Measurements from ENCODE around the gene PDLIM5. TPM values are rescaled to one million over a fixed set of nuclear protein-coding genes. Genes with fewer than 3 reads are reported as not detected.
"Not testable (repeated sequence)": the region's sequence is repeated elsewhere in the genome, so short reads cannot be mapped to it uniquely, and the experiment has no call there.

The PDLIM5 gene
- total RNA-seq, 1 donor, result 124 TPM

DNA sequence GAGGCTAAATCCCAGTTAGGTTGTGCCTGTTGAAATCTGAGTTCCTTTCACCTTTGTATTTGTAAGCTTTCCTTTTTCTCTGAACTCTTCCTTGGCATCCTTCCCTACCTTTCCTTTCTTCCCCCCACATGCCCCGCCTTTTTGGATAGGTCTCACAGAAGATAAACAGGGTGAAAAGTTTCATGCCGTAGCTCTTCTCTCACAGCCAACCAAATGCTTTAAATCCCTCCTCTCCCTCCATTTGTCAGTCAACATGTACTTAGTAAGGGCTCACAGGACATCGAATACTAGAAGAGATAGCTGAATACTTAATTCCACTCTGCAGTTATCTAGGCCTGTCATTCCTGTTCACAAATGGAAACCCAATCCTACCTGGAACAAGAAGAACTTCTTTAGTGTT lies 198.9 kb downstream of the PDLIM5 start:
- TF ChIP-seq, protein P1, sequence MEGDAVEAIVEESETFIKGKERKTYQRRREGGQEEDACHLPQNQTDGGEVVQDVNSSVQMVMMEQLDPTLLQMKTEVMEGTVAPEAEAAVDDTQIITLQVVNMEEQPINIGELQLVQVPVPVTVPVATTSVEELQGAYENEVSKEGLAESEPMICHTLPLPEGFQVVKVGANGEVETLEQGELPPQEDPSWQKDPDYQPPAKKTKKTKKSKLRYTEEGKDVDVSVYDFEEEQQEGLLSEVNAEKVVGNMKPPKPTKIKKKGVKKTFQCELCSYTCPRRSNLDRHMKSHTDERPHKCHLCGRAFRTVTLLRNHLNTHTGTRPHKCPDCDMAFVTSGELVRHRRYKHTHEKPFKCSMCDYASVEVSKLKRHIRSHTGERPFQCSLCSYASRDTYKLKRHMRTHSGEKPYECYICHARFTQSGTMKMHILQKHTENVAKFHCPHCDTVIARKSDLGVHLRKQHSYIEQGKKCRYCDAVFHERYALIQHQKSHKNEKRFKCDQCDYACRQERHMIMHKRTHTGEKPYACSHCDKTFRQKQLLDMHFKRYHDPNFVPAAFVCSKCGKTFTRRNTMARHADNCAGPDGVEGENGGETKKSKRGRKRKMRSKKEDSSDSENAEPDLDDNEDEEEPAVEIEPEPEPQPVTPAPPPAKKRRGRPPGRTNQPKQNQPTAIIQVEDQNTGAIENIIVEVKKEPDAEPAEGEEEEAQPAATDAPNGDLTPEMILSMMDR (IDR thresholded peaks at IDR 0.05; ENCODE audit: insufficient read depth, low read length), result no peak
- DNase-seq (ENCODE audit: low read depth), result peak; percentile 10
- no peak overlapping the region for H3K4me3 ChIP-seq (ENCODE audit: low read depth, low read length)

DNA sequence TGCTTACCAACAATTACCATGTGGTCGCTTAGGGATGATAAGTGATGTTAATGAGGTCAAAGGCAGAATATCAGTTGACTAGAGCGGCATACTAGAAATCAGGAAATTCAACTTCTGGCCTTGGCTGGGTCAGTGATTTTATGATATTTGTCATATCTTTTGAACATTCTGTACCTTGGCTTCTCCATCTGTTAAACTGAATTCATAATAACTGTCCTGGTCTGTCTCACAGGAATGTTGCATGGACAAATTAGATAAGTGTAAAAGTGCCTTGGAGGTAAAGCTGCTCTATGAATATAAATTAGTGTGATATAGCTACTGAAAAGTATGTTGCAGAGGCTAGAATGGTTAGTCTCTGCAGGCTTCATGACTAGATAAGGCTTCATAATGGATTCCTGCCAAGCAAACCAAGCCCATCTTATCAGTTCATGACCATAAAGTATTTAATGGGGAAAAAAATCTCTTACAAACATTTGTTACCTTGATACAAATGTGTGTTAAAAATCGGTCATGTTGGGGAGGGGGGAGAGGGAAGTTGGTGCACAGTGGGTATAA lies 201.4 kb downstream of the PDLIM5 start:
- no peak overlapping the region for H3K4me3 ChIP-seq (ENCODE audit: low read depth, low read length)
- TF ChIP-seq, protein P1 (IDR thresholded peaks at IDR 0.05; ENCODE audit: insufficient read depth, low read length), result no peak
- DNase-seq (ENCODE audit: low read depth), result peak; percentile 32

DNA sequence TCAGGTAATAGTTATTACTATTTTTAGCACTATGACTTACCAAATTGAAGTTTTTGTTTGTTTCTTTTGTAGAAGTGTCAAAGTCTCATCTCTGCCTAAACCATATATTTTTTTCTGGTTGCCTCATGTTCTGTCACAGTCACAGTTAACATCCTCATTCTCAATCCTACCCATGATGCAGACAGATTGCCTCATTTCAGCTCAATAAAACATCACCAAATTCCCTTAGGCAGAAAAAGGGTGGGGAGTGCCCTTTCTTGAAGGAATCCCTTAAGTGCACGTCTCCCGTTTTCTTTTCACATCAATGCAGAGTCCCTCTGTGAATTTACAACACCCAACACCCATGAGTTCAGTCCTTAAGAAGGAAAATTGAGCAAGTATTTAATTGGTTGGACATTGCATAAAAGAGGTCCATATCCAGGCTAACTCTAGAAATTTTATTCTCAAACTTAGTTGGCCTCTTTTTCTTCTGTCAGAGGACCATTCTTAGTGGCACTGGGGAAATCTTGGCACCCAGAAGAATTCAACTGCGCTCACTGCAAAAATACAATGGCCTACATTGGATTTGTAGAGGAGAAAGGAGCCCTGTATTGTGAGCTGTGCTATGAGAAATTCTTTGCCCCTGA lies 202.4 kb downstream of the PDLIM5 start:
- DNase-seq (ENCODE audit: low read depth), result no peak
- TF ChIP-seq, protein P1 (IDR thresholded peaks at IDR 0.05; ENCODE audit: insufficient read depth, low read length), result no peak
- no peak overlapping the region for H3K4me3 ChIP-seq (ENCODE audit: low read depth, low read length)

DNA sequence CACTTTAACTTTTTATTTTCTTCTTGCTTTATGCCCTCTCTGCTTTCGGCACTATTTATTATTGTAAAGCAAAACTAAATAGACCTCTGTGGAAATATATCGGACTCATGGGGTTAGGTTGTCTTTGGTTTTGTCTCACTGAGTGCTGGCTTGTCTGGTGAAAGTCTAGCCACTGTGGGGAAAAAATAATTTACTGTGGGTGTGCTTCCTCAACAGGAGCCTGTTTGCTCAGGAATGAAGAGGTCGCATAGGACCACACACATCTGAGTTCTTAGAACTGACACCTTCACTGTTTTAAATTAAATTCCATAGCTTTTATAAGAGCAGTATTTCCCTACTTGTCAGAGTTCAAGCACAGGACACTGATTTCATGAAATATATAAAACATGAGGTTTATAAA lies 203.0 kb downstream of the PDLIM5 start:
- H3K4me3 ChIP-seq (ENCODE audit: low read depth, low read length), result no peak overlapping the region
- TF ChIP-seq, protein P1 (IDR thresholded peaks at IDR 0.05; ENCODE audit: insufficient read depth, low read length), result no peak
- DNase-seq (ENCODE audit: low read depth), result no peak

DNA sequence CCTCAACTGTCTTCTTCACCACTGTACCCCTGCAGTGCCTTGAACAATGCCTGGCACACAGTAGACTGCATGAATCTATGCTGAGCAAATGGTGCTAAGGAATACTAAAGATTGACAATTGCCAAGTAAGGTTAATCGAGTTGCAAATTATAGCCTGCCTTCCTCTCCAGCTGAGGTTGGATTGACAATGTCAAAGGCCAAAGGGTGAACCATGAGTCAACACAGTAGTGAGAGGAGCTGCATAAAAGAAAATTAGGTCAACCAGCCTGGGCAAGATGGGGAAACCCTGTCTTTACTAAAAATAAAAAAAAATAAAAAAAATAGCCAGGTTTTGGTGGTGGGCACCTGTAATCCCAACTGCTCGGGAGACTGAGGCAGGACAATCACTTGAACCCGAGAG lies 208.9 kb downstream of the PDLIM5 start:
- H3K4me3 ChIP-seq (ENCODE audit: low read depth, low read length), result no peak overlapping the region
- TF ChIP-seq, protein P1 (IDR thresholded peaks at IDR 0.05; ENCODE audit: insufficient read depth, low read length), result no peak
- no peak for DNase-seq (ENCODE audit: low read depth)

DNA sequence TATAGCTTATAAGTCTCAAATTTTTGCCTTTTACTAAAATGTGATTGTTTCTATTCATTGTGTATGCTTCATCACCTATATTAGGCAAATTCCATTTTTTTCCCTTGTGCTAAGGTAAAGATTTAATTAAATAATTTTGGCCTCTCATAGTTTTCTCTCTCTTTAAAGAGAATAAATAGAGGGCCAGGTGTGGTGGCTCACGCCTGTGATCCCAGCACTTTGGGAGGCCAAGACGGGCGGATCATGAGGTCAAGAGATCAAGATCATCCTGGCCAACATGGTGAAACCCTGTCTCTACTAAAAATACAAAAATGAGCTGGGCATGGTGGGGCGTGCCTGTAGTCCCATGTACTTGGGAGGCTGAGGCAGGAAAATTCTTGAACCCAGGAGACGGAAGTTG lies 213.3 kb downstream of the PDLIM5 start:
- not testable (repeated sequence) for H3K4me3 ChIP-seq (ENCODE audit: low read depth, low read length); DNase-seq (ENCODE audit: low read depth)

DNA sequence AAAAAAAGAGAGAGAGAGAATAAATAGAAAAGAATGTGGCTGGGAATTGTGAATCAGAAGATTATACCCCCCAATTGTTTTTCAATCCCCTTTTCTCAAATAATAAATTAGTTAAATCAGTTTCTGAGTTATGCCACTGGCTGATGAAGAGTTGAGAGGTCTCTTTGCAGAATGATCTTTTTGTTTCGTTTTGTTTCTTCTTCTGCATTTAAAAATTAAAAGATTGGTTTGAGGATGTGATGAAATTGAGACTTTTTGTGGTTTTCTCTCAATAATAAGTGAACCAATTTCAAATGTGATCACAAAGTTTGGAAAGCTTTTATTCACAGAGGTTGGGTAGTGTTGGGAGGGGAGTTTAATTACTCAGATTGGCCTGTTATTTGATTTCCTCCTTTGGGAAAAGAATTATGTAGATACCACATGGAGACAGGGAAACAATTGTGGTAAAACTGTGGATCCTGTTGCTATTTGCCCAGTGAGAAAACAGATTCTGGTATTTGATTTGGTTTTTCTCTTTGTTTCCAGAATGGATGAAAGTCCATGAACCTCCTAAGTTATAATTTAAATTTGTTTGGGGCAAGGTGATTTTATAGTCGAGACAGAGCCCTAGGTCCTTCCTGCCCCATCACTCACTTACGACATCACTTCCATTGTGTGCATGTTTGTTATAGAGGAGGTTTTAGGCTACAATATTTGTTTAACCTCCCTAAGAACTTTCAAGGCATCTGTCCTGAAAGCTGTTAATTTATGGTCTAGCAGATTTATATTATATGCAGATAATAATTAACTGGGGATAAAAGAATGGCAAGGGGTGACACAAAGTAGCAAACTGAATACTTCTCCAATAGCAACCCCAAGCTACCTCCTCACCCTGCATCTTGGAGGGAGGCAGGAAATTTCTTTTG lies 214.0 kb downstream of the PDLIM5 start:
- H3K4me3 ChIP-seq (ENCODE audit: low read depth, low read length), result no peak overlapping the region
- TF ChIP-seq, protein P1 (IDR thresholded peaks at IDR 0.05; ENCODE audit: insufficient read depth, low read length), result no peak
- DNase-seq (ENCODE audit: low read depth), result no peak
